Measurements from ENCODE around the gene LIPE. TPM values are rescaled to one million over a fixed set of nuclear protein-coding genes. Genes with fewer than 3 reads are reported as not detected.
"Not testable (repeated sequence)": the region's sequence is repeated elsewhere in the genome, so short reads cannot be mapped to it uniquely, and the experiment has no call there.

LIPE gene
- total RNA-seq = 23.6 TPM

- no peak for DNase-seq (ENCODE audit: low spot score)
These were observed at the start of gene LIPE for GRCh38 chr19:42427313-42427712. TSS of gene LIPE (minus strand) at chr19:42427388. CDS start at chr19:42427149, 239 bp downstream.

GRCh38 chr19:42475366-42475765 lies 48.2 kb upstream of the LIPE start:
- no peak for DNase-seq (ENCODE audit: low spot score)

- no peak for DNase-seq (ENCODE audit: low spot score)
These were observed 47.6 kb upstream of the LIPE start for GRCh38 chr19:42474743-42475142.

- DNase-seq (ENCODE audit: low spot score) = no peak
These were observed 46.5 kb upstream of the LIPE start for GRCh38 chr19:42473686-42474085.

GRCh38 chr19:42472402-42473147 lies 45.4 kb upstream of the LIPE start:
- DNase-seq (ENCODE audit: low spot score) = no peak

GRCh38 chr19:42471554-42472249 lies 44.5 kb upstream of the LIPE start:
- peak; percentile 45 for DNase-seq (ENCODE audit: low spot score)

GRCh38 chr19:42469311-42470235 lies 42.4 kb upstream of the LIPE start:
- no peak for DNase-seq (ENCODE audit: low spot score)

- DNase-seq (ENCODE audit: low spot score) = no peak
These were observed 41.1 kb upstream of the LIPE start for GRCh38 chr19:42468273-42468796.

- no peak for DNase-seq (ENCODE audit: low spot score)
These were observed 40.1 kb upstream of the LIPE start for GRCh38 chr19:42467183-42467760.

GRCh38 chr19:42466521-42467182 lies 39.5 kb upstream of the LIPE start:
- DNase-seq (ENCODE audit: low spot score) = no peak

GRCh38 chr19:42465827-42466280 lies 38.7 kb upstream of the LIPE start:
- DNase-seq (ENCODE audit: low spot score) = no peak

GRCh38 chr19:42461700-42462324 lies 34.6 kb upstream of the LIPE start:
- no peak for DNase-seq (ENCODE audit: low spot score)

- not testable (repeated sequence) for DNase-seq (ENCODE audit: low spot score)
These were observed 34.0 kb upstream of the LIPE start for GRCh38 chr19:42461231-42461630.

GRCh38 chr19:42459926-42460325 lies 32.7 kb upstream of the LIPE start:
- DNase-seq (ENCODE audit: low spot score) = no peak

- DNase-seq (ENCODE audit: low spot score) = no peak
These were observed 28.5 kb upstream of the LIPE start for GRCh38 chr19:42455621-42456081.

- no peak for DNase-seq (ENCODE audit: low spot score)
These were observed 27.9 kb upstream of the LIPE start for GRCh38 chr19:42455086-42455485.

GRCh38 chr19:42452590-42452989 lies 25.4 kb upstream of the LIPE start:
- no peak for DNase-seq (ENCODE audit: low spot score)

- peak; percentile 86 for DNase-seq (ENCODE audit: low spot score)
These were observed 23.2 kb upstream of the LIPE start for GRCh38 chr19:42450314-42450934.

GRCh38 chr19:42448306-42448705 lies 21.1 kb upstream of the LIPE start:
- not testable (repeated sequence) for DNase-seq (ENCODE audit: low spot score)

- DNase-seq (ENCODE audit: low spot score) = no peak
These were observed 18.8 kb upstream of the LIPE start for GRCh38 chr19:42445948-42446347.

All from ureter (tissue), 1 donor.